ENCODE results near the gene HBA1. TPM values are rescaled to one million over a fixed set of nuclear protein-coding genes. Genes with fewer than 3 reads are reported as not detected.
"Not testable (repeated sequence)": the region's sequence is repeated elsewhere in the genome, so short reads cannot be mapped to it uniquely, and the experiment has no call there.

HBA1 gene
- total RNA-seq = not detected in 2 replicates

DNA sequence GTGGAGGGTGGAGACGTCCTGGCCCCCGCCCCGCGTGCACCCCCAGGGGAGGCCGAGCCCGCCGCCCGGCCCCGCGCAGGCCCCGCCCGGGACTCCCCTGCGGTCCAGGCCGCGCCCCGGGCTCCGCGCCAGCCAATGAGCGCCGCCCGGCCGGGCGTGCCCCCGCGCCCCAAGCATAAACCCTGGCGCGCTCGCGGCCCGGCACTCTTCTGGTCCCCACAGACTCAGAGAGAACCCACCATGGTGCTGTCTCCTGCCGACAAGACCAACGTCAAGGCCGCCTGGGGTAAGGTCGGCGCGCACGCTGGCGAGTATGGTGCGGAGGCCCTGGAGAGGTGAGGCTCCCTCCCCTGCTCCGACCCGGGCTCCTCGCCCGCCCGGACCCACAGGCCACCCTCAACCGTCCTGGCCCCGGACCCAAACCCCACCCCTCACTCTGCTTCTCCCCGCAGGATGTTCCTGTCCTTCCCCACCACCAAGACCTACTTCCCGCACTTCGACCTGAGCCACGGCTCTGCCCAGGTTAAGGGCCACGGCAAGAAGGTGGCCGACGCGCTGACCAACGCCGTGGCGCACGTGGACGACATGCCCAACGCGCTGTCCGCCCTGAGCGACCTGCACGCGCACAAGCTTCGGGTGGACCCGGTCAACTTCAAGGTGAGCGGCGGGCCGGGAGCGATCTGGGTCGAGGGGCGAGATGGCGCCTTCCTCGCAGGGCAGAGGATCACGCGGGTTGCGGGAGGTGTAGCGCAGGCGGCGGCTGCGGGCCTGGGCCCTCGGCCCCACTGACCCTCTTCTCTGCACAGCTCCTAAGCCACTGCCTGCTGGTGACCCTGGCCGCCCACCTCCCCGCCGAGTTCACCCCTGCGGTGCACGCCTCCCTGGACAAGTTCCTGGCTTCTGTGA, at the start of gene HBA1:
Gene HBA1 (plus strand): TSS at position 204 of the 906 bp plus-strand sequence. CDS start 37 bp downstream, at position 241.
- not testable (repeated sequence) for H2AFZ ChIP-seq (ENCODE audit: low read length); H3K4me1 ChIP-seq (ENCODE audit: insufficient read depth, low read length); H3K79me2 ChIP-seq (ENCODE audit: insufficient read depth, low read length); H3K27ac ChIP-seq (ENCODE audit: low read depth, low read length); H3K4me3 ChIP-seq (ENCODE audit: insufficient read depth, low read length); H3K9me3 ChIP-seq (ENCODE audit: low read depth, low read length); H4K20me1 ChIP-seq (ENCODE audit: insufficient read depth, low read length); H3K36me3 ChIP-seq (ENCODE audit: insufficient read depth, low read length); DNase-seq (ENCODE audit: insufficient read length, low spot score, missing footprints); H3K4me2 ChIP-seq (ENCODE audit: insufficient read depth, low read length)
- peaks cover 42% of the 10 kb centered on the region for H3K27me3 ChIP-seq (ENCODE audit: insufficient read depth, low read length)

DNA sequence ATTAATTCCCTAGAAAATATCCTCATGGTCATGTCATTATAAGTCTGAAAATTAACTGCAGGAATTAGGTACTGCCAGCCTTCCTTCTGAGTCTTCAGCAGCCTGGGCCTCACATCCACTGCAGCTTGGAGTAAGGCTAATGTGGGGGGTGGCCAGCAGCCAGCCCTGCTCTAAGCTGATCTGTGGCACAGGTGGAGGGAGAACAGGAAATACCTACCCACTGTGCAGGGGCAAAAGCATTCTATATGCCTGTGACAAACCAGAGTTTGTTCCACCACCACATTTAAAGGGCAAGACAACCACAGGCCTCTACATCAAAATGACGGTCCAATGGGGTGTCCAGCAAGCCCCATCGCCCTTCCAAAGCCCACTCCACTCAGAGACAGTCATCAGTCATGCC, 47.4 kb upstream of the HBA1 start:
- H3K4me3 ChIP-seq (ENCODE audit: insufficient read depth, low read length) = no peak overlapping the region
- peak; percentile 85 for DNase-seq (ENCODE audit: insufficient read length, low spot score, missing footprints)
- no peaks in the 10 kb centered on the region for H3K4me1 ChIP-seq (ENCODE audit: insufficient read depth, low read length)
- no peak overlapping the region for H3K27ac ChIP-seq (ENCODE audit: low read depth, low read length)
- no peaks in the 10 kb centered on the region for H3K27me3 ChIP-seq (ENCODE audit: insufficient read depth, low read length)
- H3K36me3 ChIP-seq (ENCODE audit: insufficient read depth, low read length) = peaks cover 13% of the 10 kb centered on the region
- no peak overlapping the region for H2AFZ ChIP-seq (ENCODE audit: low read length)
- no peaks in the 10 kb centered on the region for H3K9me3 ChIP-seq (ENCODE audit: low read depth, low read length)
- TF ChIP-seq, protein P1, sequence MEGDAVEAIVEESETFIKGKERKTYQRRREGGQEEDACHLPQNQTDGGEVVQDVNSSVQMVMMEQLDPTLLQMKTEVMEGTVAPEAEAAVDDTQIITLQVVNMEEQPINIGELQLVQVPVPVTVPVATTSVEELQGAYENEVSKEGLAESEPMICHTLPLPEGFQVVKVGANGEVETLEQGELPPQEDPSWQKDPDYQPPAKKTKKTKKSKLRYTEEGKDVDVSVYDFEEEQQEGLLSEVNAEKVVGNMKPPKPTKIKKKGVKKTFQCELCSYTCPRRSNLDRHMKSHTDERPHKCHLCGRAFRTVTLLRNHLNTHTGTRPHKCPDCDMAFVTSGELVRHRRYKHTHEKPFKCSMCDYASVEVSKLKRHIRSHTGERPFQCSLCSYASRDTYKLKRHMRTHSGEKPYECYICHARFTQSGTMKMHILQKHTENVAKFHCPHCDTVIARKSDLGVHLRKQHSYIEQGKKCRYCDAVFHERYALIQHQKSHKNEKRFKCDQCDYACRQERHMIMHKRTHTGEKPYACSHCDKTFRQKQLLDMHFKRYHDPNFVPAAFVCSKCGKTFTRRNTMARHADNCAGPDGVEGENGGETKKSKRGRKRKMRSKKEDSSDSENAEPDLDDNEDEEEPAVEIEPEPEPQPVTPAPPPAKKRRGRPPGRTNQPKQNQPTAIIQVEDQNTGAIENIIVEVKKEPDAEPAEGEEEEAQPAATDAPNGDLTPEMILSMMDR (IDR thresholded peaks at IDR 0.05; ENCODE audit: extremely low read depth, low read depth, low read length) = no peak
- peaks cover 43% of the 10 kb centered on the region for H4K20me1 ChIP-seq (ENCODE audit: insufficient read depth, low read length)
- H3K79me2 ChIP-seq (ENCODE audit: insufficient read depth, low read length) = peaks cover 50% of the 10 kb centered on the region
- no peak overlapping the region for H3K4me2 ChIP-seq (ENCODE audit: insufficient read depth, low read length)

DNA sequence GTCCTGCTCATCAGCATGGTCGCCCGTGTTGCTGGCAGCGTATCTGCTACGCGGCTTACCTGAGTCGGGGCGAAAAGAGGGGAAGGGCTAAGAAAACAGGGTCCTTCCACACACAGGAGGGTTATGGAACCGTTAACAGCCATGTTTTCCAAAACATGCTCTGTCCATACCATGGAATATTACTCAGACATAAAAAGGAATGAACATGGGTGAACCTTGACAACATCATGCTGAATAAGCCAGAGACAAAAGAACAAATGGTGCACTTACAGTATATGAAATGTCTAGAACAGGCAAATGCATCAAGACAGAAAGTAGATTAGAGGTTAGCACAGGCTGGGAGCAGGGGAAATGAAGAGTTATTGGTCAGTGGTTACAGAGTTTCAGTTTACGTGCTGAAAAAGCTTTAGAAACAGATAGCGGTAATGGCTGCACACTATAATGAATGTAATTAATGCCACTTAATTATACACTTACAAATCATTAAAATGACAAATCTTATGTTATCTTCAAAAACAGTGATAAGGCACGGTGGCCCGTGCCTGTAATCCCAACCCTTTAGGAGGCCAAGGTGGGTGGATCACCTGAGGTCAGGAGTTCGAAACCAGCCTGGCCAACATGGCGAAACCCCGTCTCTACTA, 45.8 kb upstream of the HBA1 start:
- Histone ChIP-seq H3K4me2 (ENCODE audit: insufficient read depth, low read length) (no peak overlapping the region), H3K27me3 (ENCODE audit: insufficient read depth, low read length) (no peaks in the 10 kb centered on the region), H3K4me3 (ENCODE audit: insufficient read depth, low read length) (no peak overlapping the region), H3K79me2 (ENCODE audit: insufficient read depth, low read length) (peaks cover 58% of the 10 kb centered on the region), H3K27ac (ENCODE audit: low read depth, low read length) (no peak overlapping the region), H4K20me1 (ENCODE audit: insufficient read depth, low read length) (peaks cover 37% of the 10 kb centered on the region), H3K9me3 (ENCODE audit: low read depth, low read length) (no peaks in the 10 kb centered on the region), H3K36me3 (ENCODE audit: insufficient read depth, low read length) (peaks cover 3% of the 10 kb centered on the region), H3K4me1 (ENCODE audit: insufficient read depth, low read length) (no peaks in the 10 kb centered on the region), H2AFZ (ENCODE audit: low read length) (no peak overlapping the region)
- TF ChIP-seq, protein P1 (IDR thresholded peaks at IDR 0.05; ENCODE audit: extremely low read depth, low read depth, low read length) = no peak
- no peak for DNase-seq (ENCODE audit: insufficient read length, low spot score, missing footprints)

DNA sequence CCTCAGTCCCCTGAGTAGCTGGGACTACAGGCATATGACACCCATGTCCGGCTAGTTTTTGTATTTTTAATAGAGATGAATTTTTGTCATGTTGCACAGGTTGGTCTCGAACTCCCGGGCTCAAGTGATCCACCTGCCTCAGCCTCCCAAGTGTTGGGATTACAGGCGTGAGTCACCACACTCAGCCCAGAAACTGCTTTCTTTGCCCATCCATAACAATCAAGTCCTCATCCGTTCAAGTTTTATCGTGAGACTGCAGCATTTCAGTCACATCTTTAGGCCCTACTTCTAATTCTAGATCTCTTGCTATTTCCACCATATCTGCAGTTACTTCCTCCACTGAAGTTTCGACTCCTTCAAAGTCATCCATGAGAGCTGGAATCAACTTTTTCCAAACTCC, 44.4 kb upstream of the HBA1 start:
- H3K4me3 ChIP-seq (ENCODE audit: insufficient read depth, low read length) = no peak overlapping the region
- H3K79me2 ChIP-seq (ENCODE audit: insufficient read depth, low read length) = peaks cover 64% of the 10 kb centered on the region
- DNase-seq (ENCODE audit: insufficient read length, low spot score, missing footprints) = no peak
- H3K36me3 ChIP-seq (ENCODE audit: insufficient read depth, low read length) = peaks cover 3% of the 10 kb centered on the region
- peaks cover 31% of the 10 kb centered on the region for H4K20me1 ChIP-seq (ENCODE audit: insufficient read depth, low read length)
- H3K27ac ChIP-seq (ENCODE audit: low read depth, low read length) = no peak overlapping the region
- no peaks in the 10 kb centered on the region for H3K9me3 ChIP-seq (ENCODE audit: low read depth, low read length)
- no peaks in the 10 kb centered on the region for H3K4me1 ChIP-seq (ENCODE audit: insufficient read depth, low read length)
- no peak overlapping the region for H2AFZ ChIP-seq (ENCODE audit: low read length)
- TF ChIP-seq, protein P1 (IDR thresholded peaks at IDR 0.05; ENCODE audit: extremely low read depth, low read depth, low read length) = no peak
- H3K27me3 ChIP-seq (ENCODE audit: insufficient read depth, low read length) = no peaks in the 10 kb centered on the region
- H3K4me2 ChIP-seq (ENCODE audit: insufficient read depth, low read length) = no peak overlapping the region
